Liver (tissue), 9 donors: Measurements from ENCODE around the gene LRRC19. TPM values are rescaled to one million over a fixed set of nuclear protein-coding genes. Genes with fewer than 3 reads are reported as not detected.

Experiments
- DNase-seq: peaks from one replicate; pipeline ENCODE4 v3.0.0-alpha.2; 2017; ENCODE audit warnings: low spot score
- H3K27ac ChIP-seq, 2 donors: one replicate each; pipeline ENCODE4 v1.7.0; 2013; ENCODE audit warnings: inconsistent platforms in 2 of 2, low read length in 2 of 2, control low read depth in 1 of 2, low read depth in 1 of 2, mild to moderate bottlenecking in 1 of 2
- H3K27me3 ChIP-seq, 4 donors: one replicate each; pipeline versions ENCODE4 v1.6.1 to v1.7.0; 2013; ENCODE audit warnings: low read length in 3 of 4, inconsistent platforms in 1 of 4, mild to moderate bottlenecking in 1 of 4, moderate library complexity in 1 of 4; ENCODE audit not compliant: control insufficient read depth in 4 of 4, insufficient read depth in 4 of 4
- H3K36me3 ChIP-seq, 4 donors: one replicate each; pipeline versions ENCODE4 v1.6.1 to v1.7.0; 2013; ENCODE audit warnings: low read length in 3 of 4, mild to moderate bottlenecking in 3 of 4, low read depth in 1 of 4, moderate library complexity in 1 of 4; ENCODE audit not compliant: control insufficient read depth in 4 of 4, insufficient read depth in 3 of 4
- H3K4me1 ChIP-seq, 4 donors: one replicate each; pipeline versions ENCODE4 v1.6.1 to v1.7.0; 2013; ENCODE audit warnings: low read length in 3 of 4, mild to moderate bottlenecking in 3 of 4, moderate library complexity in 1 of 4; ENCODE audit not compliant: control insufficient read depth in 4 of 4, insufficient read depth in 4 of 4
- H3K4me3 ChIP-seq, 3 donors: one replicate each; pipeline versions ENCODE4 v1.6.1 to v1.7.0; 2013; ENCODE audit warnings: low read length in 3 of 3, control low read depth in 1 of 3, low read depth in 1 of 3, mild to moderate bottlenecking in 1 of 3
- H3K9ac ChIP-seq, 2 donors: one replicate each; pipeline ENCODE4 v1.7.0; 2013; ENCODE audit warnings: low read length in 2 of 2, mild to moderate bottlenecking in 2 of 2, moderate library complexity in 2 of 2, control low read depth in 1 of 2, low read depth in 1 of 2
- H3K9me3 ChIP-seq, 4 donors: one replicate each; pipeline versions ENCODE4 v1.6.1 to v1.7.0; 2013; ENCODE audit warnings: low read length in 3 of 4; ENCODE audit not compliant: control insufficient read depth in 4 of 4
- ATF3 ChIP-seq: IDR thresholded peaks from 2 replicates; pipeline ENCODE4 v1.6.1; 2016; ENCODE audit warnings: antibody characterized with exemption
- EGR1 ChIP-seq, 2 donors: IDR thresholded peaks; 2 replicates each; pipeline ENCODE4 v1.6.1; 2016 to 2018; ENCODE audit warnings: antibody characterized with exemption in 2 of 2, low read depth in 2 of 2
- FOXA1 ChIP-seq: IDR thresholded peaks from 2 replicates; pipeline ENCODE4 v1.6.1; 2016; ENCODE audit warnings: antibody characterized with exemption
- FOXA2 ChIP-seq: IDR thresholded peaks from 2 replicates; pipeline ENCODE4 v1.6.1; 2016; ENCODE audit warnings: antibody characterized with exemption
- GABPA ChIP-seq, 2 donors: IDR thresholded peaks in 1 of 2; conservative IDR thresholded peaks in 1 of 2; 2 replicates each; pipeline ENCODE4 v1.6.1; 2016; ENCODE audit warnings: antibody characterized with exemption in 2 of 2, mild to moderate bottlenecking in 1 of 2, moderate library complexity in 1 of 2
- HNF4A ChIP-seq, 2 donors: conservative IDR thresholded peaks; 2 replicates each; pipeline ENCODE4 v1.6.1; 2016; ENCODE audit warnings: antibody characterized with exemption in 2 of 2, mild to moderate bottlenecking in 2 of 2
- HNF4G ChIP-seq: IDR thresholded peaks from 2 replicates; pipeline ENCODE4 v1.6.1; 2016; ENCODE audit warnings: antibody characterized with exemption
- JUND ChIP-seq, 2 donors: IDR thresholded peaks; 2 replicates each; pipeline ENCODE4 v1.6.1; 2016; ENCODE audit warnings: antibody characterized with exemption in 2 of 2
- NR2F2 ChIP-seq: IDR thresholded peaks from 2 replicates; pipeline ENCODE4 v1.6.1; 2016; ENCODE audit warnings: antibody characterized with exemption
- RAD21 ChIP-seq, 2 donors: IDR thresholded peaks; 2 replicates each; pipeline ENCODE4 v1.6.1; 2016; ENCODE audit warnings: antibody characterized with exemption in 2 of 2, mild to moderate bottlenecking in 2 of 2
- RXRA ChIP-seq, 2 donors: IDR thresholded peaks; 2 replicates each; pipeline ENCODE4 v1.6.1; 2017 to 2018; ENCODE audit warnings: antibody characterized with exemption in 2 of 2, mild to moderate bottlenecking in 1 of 2
- TAF1 ChIP-seq: conservative IDR thresholded peaks from 2 replicates; pipeline ENCODE4 v1.6.1; 2016; ENCODE audit warnings: antibody characterized with exemption, mild to moderate bottlenecking
- YY1 ChIP-seq: IDR thresholded peaks from 2 replicates; pipeline ENCODE4 v1.6.1; 2016; ENCODE audit warnings: antibody characterized with exemption, mild to moderate bottlenecking
- ZBTB33 ChIP-seq: IDR thresholded peaks from 2 replicates; pipeline ENCODE4 v1.6.1; 2016; ENCODE audit warnings: antibody characterized with exemption
- WGBS: extraction: QIAGEN DNeasy Blood & Tissue Kit; methylation state at CpG from one replicate; pipeline ENCODE4 v1.1.7; 2013; 5-methylcytosine and 5-hydroxymethylcytosine counted together
- polyA plus RNA-seq, 2 donors: library from polyadenylated mRNA; stranded (reverse) in 1 of 2; unstranded in 1 of 2; fragments of 200-250 nt in 1 of 2; fragments of >200 nt in 1 of 2; fragmentation: Nextera tagmentation in 1 of 2; extraction: Ambion mirVana in 1 of 2; gene quantifications; one replicate each; pipeline versions ENCODE4 v1.2.1 to v1.2.3, GENCODE V29; 2013 to 2015
- total RNA-seq, 2 donors: library from RNA; depleted of rRNA; stranded (reverse); fragments of >200 nt; gene quantifications; one replicate each; pipeline ENCODE4 v1.2.3, GENCODE V29; 2014
- TF ChIP-seq, protein P1 (sequence below): fragments of 150-350 bp; IDR thresholded peaks from 2 replicates; pipeline ENCODE4 v1.5.1; 2017; ENCODE audit warnings: improper control_type of control experiment, low read depth, low read length; ENCODE audit not compliant: missing input control
- TF ChIP-seq, protein P2 (sequence below): IDR thresholded peaks from 2 replicates; pipeline ENCODE4 v1.6.1; 2016; ENCODE audit warnings: antibody characterized with exemption
- donor health status: healthy.
- donor health status: healthy.
- donor health status: healthy.
- donor health status: healthy.
- donor health status: healthy.

Gene LRRC19
- total and polyA plus RNA-seq, 4 donors: 0.27 to 2.1 (median 1.9) TPM

DNA sequence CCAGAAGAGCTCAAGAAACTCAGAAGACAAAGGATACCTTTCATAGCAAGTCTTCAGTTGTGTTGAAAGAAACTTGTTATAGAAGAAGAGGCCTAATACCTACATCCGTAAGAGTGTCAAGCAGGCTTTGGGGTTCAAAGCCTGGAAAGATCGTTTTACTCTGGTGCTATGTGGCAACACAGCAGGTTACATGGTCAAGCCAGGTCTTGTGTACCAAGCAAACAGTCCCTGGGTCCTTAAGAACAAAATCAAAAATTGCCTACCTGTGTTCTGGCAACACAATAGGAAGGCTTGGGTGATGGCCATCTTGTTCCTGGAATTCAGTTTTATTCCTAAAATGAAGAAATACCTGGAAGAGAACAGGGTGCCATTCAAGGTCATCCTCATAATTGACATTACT is 32.0 kb upstream of the LRRC19 start:
- Histone ChIP-seq H3K4me1 (peaks cover 0 to 7% (median 0%) of the 10 kb centered on the region in 4 donors), H3K27me3 (no peaks in the 10 kb centered on the region), H3K9me3 (no peaks in the 10 kb centered on the region), H3K4me3 (no peak overlapping the region), H3K9ac (no peak overlapping the region), H3K27ac (no peak overlapping the region), H3K36me3 (peaks cover 0 to 3% (median 0%) of the 10 kb centered on the region in 4 donors)
- no peak for DNase-seq
- 43% methylated on average over 2 of the region's 2 CpGs for WGBS
- TF ChIP-seq JUND (IDR thresholded peaks at IDR 0.05) (no peak), HNF4A (conservative IDR thresholded peaks at IDR 0.05) (no peak), RXRA (IDR thresholded peaks at IDR 0.05) (peak in 1 of 2 donors; percentile 37), ZBTB33 (no peak), GABPA (IDR thresholded peaks at IDR 0.05 in 1 of 2, conservative IDR thresholded peaks at IDR 0.05 in 1 of 2) (no peak)

DNA sequence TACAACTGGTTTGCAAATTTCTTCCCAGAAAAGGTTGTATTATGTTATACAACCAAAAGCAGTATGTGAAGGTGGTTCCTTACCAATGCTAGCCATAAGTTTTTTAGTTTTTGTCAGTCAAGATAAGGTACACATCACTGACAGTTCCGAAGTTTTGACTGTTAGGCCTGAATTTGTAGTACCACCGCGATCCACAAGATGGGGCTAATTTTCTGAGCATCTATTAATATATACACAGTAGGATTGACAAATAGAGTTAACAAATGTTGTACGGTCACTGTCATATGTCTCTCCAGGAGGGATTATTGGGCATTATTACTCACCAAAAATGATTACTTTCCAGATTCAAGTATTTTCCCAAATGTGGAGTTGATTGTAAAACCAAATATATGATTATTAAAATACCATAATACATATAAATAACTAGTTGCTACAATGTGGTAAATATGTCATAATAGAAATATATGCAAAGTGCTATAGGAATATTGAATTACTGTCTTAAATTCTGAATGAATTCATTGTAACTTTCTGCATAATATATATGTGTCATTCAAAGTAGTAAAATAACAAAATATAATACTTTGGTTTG is 28.4 kb upstream of the LRRC19 start:
- no peak overlapping the region for H3K4me3 ChIP-seq
- peaks cover 0 to 3% (median 1%) of the 10 kb centered on the region in 4 donors for H3K36me3 ChIP-seq
- no peaks in the 10 kb centered on the region for H3K9me3 ChIP-seq
- peaks cover 0 to 7% (median 0%) of the 10 kb centered on the region in 4 donors for H3K4me1 ChIP-seq
- DNase-seq: peak; percentile 73
- no peak overlapping the region for H3K27ac ChIP-seq
- TF ChIP-seq ATF3: no peak
- peak; percentile 76 to 87 for TF ChIP-seq RAD21 (IDR thresholded peaks at IDR 0.05)
- TF ChIP-seq, protein P1, sequence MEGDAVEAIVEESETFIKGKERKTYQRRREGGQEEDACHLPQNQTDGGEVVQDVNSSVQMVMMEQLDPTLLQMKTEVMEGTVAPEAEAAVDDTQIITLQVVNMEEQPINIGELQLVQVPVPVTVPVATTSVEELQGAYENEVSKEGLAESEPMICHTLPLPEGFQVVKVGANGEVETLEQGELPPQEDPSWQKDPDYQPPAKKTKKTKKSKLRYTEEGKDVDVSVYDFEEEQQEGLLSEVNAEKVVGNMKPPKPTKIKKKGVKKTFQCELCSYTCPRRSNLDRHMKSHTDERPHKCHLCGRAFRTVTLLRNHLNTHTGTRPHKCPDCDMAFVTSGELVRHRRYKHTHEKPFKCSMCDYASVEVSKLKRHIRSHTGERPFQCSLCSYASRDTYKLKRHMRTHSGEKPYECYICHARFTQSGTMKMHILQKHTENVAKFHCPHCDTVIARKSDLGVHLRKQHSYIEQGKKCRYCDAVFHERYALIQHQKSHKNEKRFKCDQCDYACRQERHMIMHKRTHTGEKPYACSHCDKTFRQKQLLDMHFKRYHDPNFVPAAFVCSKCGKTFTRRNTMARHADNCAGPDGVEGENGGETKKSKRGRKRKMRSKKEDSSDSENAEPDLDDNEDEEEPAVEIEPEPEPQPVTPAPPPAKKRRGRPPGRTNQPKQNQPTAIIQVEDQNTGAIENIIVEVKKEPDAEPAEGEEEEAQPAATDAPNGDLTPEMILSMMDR: peak; percentile 79
- no peak for TF ChIP-seq EGR1 (IDR thresholded peaks at IDR 0.05; ENCODE audit: low read depth in 2 of 2)
- H3K9ac ChIP-seq: no peak overlapping the region
- H3K27me3 ChIP-seq: no peaks in the 10 kb centered on the region
- 10% methylated on average over 4 of the region's 4 CpGs for WGBS

DNA sequence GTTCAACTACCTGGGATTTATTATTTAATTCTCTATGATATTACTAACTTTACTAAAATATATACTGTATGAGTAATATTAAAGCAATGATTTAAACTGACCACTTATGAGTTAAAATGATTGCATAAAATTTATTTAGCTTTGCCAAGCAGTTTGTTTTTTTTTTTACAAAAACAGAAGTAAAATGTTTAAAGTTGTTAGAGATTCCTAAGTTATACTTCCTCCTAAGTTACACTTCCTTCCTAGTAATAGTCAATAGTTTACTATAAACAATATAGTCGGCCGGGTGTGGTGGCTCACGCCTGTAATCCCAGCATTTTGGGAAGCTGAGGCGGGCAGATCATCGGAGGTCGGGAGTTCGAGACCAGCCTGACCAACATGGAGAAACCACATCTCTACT is 23.7 kb upstream of the LRRC19 start:
- H3K27ac ChIP-seq: no peak overlapping the region
- 89% methylated on average over 7 of the region's 7 CpGs for WGBS
- H3K27me3 ChIP-seq: no peaks in the 10 kb centered on the region
- TF ChIP-seq TAF1 (no peak), RXRA (IDR thresholded peaks at IDR 0.05) (no peak), HNF4G (no peak), YY1 (no peak), EGR1 (IDR thresholded peaks at IDR 0.05; ENCODE audit: low read depth in 2 of 2) (no peak), RAD21 (IDR thresholded peaks at IDR 0.05) (no peak), FOXA1 (no peak), ZBTB33 (no peak), JUND (IDR thresholded peaks at IDR 0.05) (no peak), NR2F2 (no peak), GABPA (IDR thresholded peaks at IDR 0.05 in 1 of 2, conservative IDR thresholded peaks at IDR 0.05 in 1 of 2) (no peak), FOXA2 (no peak), HNF4A (conservative IDR thresholded peaks at IDR 0.05) (no peak), ATF3 (no peak)
- TF ChIP-seq, protein P2, sequence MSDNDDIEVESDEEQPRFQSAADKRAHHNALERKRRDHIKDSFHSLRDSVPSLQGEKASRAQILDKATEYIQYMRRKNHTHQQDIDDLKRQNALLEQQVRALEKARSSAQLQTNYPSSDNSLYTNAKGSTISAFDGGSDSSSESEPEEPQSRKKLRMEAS: no peak

More for the DNA sequence above, 23.7 kb upstream of the LRRC19 start:
- no peak overlapping the region for H3K9ac ChIP-seq
- H3K4me3 ChIP-seq: no peak overlapping the region
- H3K9me3 ChIP-seq: no peaks in the 10 kb centered on the region
- H3K36me3 ChIP-seq: peaks cover 2 to 5% (median 3%) of the 10 kb centered on the region in 4 donors
- DNase-seq: no peak
- no peaks in the 10 kb centered on the region for H3K4me1 ChIP-seq
